ENCODE measurements around the gene PRICKLE1. TPM values are rescaled to one million over a fixed set of nuclear protein-coding genes. Genes with fewer than 3 reads are reported as not detected.

Gene PRICKLE1
- total and polyA plus RNA-seq, 2 of the 4 experiments (the other 2 are of a cell fraction): 21.3 to 21.7 TPM

DNA sequence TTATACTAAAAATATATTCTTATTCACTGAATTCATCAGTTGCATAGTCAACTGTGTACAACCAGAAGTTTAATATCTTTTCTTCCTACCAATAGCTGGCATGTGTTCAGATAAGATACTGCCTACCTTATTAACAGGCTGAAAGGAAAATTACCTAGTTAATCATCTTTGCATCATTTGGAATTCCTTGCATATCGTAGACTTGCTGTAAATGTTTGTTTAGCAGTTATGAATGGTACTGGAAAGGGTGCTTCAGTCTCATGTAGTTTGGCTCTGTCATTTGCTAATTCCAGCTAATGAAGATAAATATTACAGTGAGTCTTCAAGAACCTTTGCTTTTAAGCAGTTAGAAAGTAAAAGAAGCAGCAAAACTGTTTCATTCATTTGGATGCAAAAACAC is 179.2 kb downstream of the PRICKLE1 start:
- intact Hi-C loops (cut with micrococcal nuclease): no loop called here
- no peak overlapping the region for H4K5ac ChIP-seq (ENCODE audit: low read depth, low read length)
- ATAC-seq (ENCODE audit: low read depth): no peak
- H3K36me3 ChIP-seq (ENCODE audit: control insufficient read depth, insufficient read depth, low read length): no peaks in the 10 kb centered on the region
- H4K20me1 ChIP-seq (ENCODE audit: insufficient read depth, low read length): no peaks in the 10 kb centered on the region
- H3K56ac ChIP-seq (ENCODE audit: extremely low read depth, insufficient read depth, low read length): no peak overlapping the region
- H3K23ac ChIP-seq (ENCODE audit: low read depth, low read length): no peak overlapping the region
- no peak overlapping the region for H2AK9ac ChIP-seq (replicated peaks; ENCODE audit: low read depth, low read length, poor library complexity)
- H3K4me1 ChIP-seq (ENCODE audit: control insufficient read depth, insufficient read depth, low read length): 0 out of 2 replicates have a peak, but pooled peaks cover 2% of the 10 kb centered on the region
- H2BK15ac ChIP-seq (ENCODE audit: low read depth, low read length): no peak overlapping the region
- in situ Hi-C loops (cut with MboI; ENCODE audit: low sequenced_read_pairs): no loop called here
- H3K27me3 ChIP-seq (ENCODE audit: control insufficient read depth, insufficient read depth, low read length): no peaks in the 10 kb centered on the region
- no peak overlapping the region for H3K4ac ChIP-seq (ENCODE audit: low read depth, low read length)
- H3K4me3 ChIP-seq (ENCODE audit: insufficient read depth, low read depth, low read length): no peak overlapping the region
- H4K8ac ChIP-seq (ENCODE audit: low read depth in 2 of 2, low read length in 2 of 2): no peak overlapping the region
- no peak overlapping the region for H3K27ac ChIP-seq (ENCODE audit: insufficient read depth, low read length)
- no peak overlapping the region for H3K18ac ChIP-seq (ENCODE audit: low read depth, low read length)
- H2BK20ac ChIP-seq (ENCODE audit: low read depth, low read length): no peak overlapping the region
- no CpG with 5 or more reads among the region's 1 CpG for WGBS, 2 experiments (ENCODE audit: extremely low coverage in 2 of 2, insufficient read length in 1 of 2)
- ChIA-PET POLR2A (ENCODE audit: unreplicated experiment) (no interaction called here), CTCF (no interaction called here)
- H3K9me3 ChIP-seq (ENCODE audit: control insufficient read depth, insufficient read depth, low read length): no peaks in the 10 kb centered on the region
- no peak overlapping the region for H2AK5ac ChIP-seq (ENCODE audit: low read depth, low read length)
- H3K9ac ChIP-seq (ENCODE audit: low read depth, low read length): no peak overlapping the region
- H3K79me1 ChIP-seq (ENCODE audit: low read depth in 1 of 2, low read length in 2 of 2): peaks cover 0 to 8% of the 10 kb centered on the region in 2 experiments; a peak in 3 of 4 replicates
- no peak overlapping the region for H4K91ac ChIP-seq (ENCODE audit: insufficient read depth, low read depth, low read length)
- dilution Hi-C loops (cut with HindIII; ENCODE audit: low sequenced_read_pairs, unreplicated experiment): no loop called here
- no peak overlapping the region for H3K4me2 ChIP-seq (ENCODE audit: low read depth, low read length)
- no peak overlapping the region for H2BK120ac ChIP-seq (ENCODE audit: low read depth, low read length)
- no peak overlapping the region for H3K14ac ChIP-seq (replicated peaks; ENCODE audit: low read depth, low read length)
- no peak overlapping the region for H2AFZ ChIP-seq (replicated peaks; ENCODE audit: low read length, poor library complexity)
- TF ChIP-seq, protein P1, sequence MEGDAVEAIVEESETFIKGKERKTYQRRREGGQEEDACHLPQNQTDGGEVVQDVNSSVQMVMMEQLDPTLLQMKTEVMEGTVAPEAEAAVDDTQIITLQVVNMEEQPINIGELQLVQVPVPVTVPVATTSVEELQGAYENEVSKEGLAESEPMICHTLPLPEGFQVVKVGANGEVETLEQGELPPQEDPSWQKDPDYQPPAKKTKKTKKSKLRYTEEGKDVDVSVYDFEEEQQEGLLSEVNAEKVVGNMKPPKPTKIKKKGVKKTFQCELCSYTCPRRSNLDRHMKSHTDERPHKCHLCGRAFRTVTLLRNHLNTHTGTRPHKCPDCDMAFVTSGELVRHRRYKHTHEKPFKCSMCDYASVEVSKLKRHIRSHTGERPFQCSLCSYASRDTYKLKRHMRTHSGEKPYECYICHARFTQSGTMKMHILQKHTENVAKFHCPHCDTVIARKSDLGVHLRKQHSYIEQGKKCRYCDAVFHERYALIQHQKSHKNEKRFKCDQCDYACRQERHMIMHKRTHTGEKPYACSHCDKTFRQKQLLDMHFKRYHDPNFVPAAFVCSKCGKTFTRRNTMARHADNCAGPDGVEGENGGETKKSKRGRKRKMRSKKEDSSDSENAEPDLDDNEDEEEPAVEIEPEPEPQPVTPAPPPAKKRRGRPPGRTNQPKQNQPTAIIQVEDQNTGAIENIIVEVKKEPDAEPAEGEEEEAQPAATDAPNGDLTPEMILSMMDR (conservative IDR thresholded peaks at IDR 0.05; ENCODE audit: low read depth, low read length): no peak
- no peak for TF ChIP-seq BHLHE40 (IDR thresholded peaks at IDR 0.05; ENCODE audit: low read depth, low read length)
- TF ChIP-seq MXI1 (IDR thresholded peaks at IDR 0.05; ENCODE audit: borderline replicate concordance, low read depth, low read length): no peak
- TF ChIP-seq SMC3 (IDR thresholded peaks at IDR 0.05; ENCODE audit: low read depth, low read length): no peak
- no peak for TF ChIP-seq RAD21 (IDR thresholded peaks at IDR 0.05; ENCODE audit: low read length)
- TF ChIP-seq, protein P2, sequence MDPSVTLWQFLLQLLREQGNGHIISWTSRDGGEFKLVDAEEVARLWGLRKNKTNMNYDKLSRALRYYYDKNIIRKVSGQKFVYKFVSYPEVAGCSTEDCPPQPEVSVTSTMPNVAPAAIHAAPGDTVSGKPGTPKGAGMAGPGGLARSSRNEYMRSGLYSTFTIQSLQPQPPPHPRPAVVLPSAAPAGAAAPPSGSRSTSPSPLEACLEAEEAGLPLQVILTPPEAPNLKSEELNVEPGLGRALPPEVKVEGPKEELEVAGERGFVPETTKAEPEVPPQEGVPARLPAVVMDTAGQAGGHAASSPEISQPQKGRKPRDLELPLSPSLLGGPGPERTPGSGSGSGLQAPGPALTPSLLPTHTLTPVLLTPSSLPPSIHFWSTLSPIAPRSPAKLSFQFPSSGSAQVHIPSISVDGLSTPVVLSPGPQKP (IDR thresholded peaks at IDR 0.05; ENCODE audit: borderline replicate concordance, low read depth, low read length): no peak
- TF ChIP-seq MAFK (IDR thresholded peaks at IDR 0.05; ENCODE audit: low read depth, low read length): no peak
- TF ChIP-seq, protein P3, sequence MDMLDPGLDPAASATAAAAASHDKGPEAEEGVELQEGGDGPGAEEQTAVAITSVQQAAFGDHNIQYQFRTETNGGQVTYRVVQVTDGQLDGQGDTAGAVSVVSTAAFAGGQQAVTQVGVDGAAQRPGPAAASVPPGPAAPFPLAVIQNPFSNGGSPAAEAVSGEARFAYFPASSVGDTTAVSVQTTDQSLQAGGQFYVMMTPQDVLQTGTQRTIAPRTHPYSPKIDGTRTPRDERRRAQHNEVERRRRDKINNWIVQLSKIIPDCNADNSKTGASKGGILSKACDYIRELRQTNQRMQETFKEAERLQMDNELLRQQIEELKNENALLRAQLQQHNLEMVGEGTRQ (IDR thresholded peaks at IDR 0.05; ENCODE audit: low read depth, low read length): no peak
- no peak for TF ChIP-seq CEBPB (IDR thresholded peaks at IDR 0.05; ENCODE audit: low read depth, low read length)
- TF ChIP-seq CHD1 (IDR thresholded peaks at IDR 0.05; ENCODE audit: low read depth, low read length): no peak
- no peak for TF ChIP-seq RFX5 (IDR thresholded peaks at IDR 0.05; ENCODE audit: low read depth, low read length)
- H3K9me1 ChIP-seq (ENCODE audit: insufficient read depth, low read length): 0 out of 2 replicates have a peak, but pooled peaks cover 5% of the 10 kb centered on the region
- DNase-seq: no peak
- BruUV-seq (replicated peaks): no TSS peak
- no peak overlapping the region for H2BK5ac ChIP-seq (ENCODE audit: low read depth, low read length, poor library complexity, severe bottlenecking)
